ENCODE data around the gene VWC2L. TPM values are rescaled to one million over a fixed set of nuclear protein-coding genes. Genes with fewer than 3 reads are reported as not detected.

VWC2L gene
- total and polyA plus RNA-seq, 2 donors (not counting 1 experiment from before 2014, with no cell fraction given) = not detected

- WGBS (ENCODE audit: insufficient coverage) = no CpG with 5 or more reads among the region's 1 CpG
- no peak overlapping the region for H3K4me3 Mint-ChIP-seq
- H3K9me3 Mint-ChIP-seq (ENCODE audit: insufficient read depth) = peaks cover 4% of the 10 kb centered on the region
- intact Hi-C loops (cut with micrococcal nuclease) = no loop called here
- Histone ChIP-seq H3K9me3 (ENCODE audit: control extremely low read depth in 1 of 3, control insufficient read depth in 2 of 3, insufficient read depth in 1 of 3, low read length in 2 of 3) (no peaks in the 10 kb centered on the region), H2AFZ (ENCODE audit: insufficient read depth, low read depth, low read length, poor library complexity, severe bottlenecking) (no peak overlapping the region), H3K9ac (ENCODE audit: low read length) (no peak overlapping the region), H3K27me3 (replicated peaks in 1 of 4; ENCODE audit: control extremely low read depth in 1 of 4, control insufficient read depth in 3 of 4, insufficient read depth in 4 of 4, low read length in 3 of 4) (no peaks in the 10 kb centered on the region), H3K4me1 (ENCODE audit: control insufficient read depth in 2 of 2, insufficient read depth in 2 of 2, low read length in 2 of 2) (no peaks in the 10 kb centered on the region), H3K79me2 (ENCODE audit: control insufficient read depth, insufficient read depth, low read length) (no peaks in the 10 kb centered on the region), H3K27ac (ENCODE audit: low read length in 2 of 2) (no peak overlapping the region), H3K4me2 (replicated peaks; ENCODE audit: low read depth, low read length, poor library complexity, severe bottlenecking) (no peak overlapping the region), H3K4me3 (ENCODE audit: control extremely low read depth in 1 of 5, extremely low read depth in 1 of 5, insufficient read depth in 1 of 5, low read depth in 2 of 5, low read length in 4 of 5) (no peak overlapping the region), H3K36me3 (replicated peaks in 1 of 2; ENCODE audit: control extremely low read depth in 1 of 2, control insufficient read depth in 1 of 2, extremely low read depth in 1 of 2, insufficient read depth in 2 of 2, low read length in 1 of 2) (no peaks in the 10 kb centered on the region), H4K20me1 (ENCODE audit: control insufficient read depth, insufficient read depth, low read length, poor library complexity, severe bottlenecking) (no peaks in the 10 kb centered on the region)
- POLR2A ChIA-PET = no interaction called here
- H3K27ac Mint-ChIP-seq = no peak overlapping the region
- no peak for DNase-seq
- no peaks in the 10 kb centered on the region for H3K27me3 Mint-ChIP-seq
- CTCF ChIA-PET = interaction anchor here (0.6 kb wide), 1 partner anchor 1830 kb away, joined by 3 read pairs; no protein-coding TSS in a partner anchor
- TF ChIP-seq, protein P1, sequence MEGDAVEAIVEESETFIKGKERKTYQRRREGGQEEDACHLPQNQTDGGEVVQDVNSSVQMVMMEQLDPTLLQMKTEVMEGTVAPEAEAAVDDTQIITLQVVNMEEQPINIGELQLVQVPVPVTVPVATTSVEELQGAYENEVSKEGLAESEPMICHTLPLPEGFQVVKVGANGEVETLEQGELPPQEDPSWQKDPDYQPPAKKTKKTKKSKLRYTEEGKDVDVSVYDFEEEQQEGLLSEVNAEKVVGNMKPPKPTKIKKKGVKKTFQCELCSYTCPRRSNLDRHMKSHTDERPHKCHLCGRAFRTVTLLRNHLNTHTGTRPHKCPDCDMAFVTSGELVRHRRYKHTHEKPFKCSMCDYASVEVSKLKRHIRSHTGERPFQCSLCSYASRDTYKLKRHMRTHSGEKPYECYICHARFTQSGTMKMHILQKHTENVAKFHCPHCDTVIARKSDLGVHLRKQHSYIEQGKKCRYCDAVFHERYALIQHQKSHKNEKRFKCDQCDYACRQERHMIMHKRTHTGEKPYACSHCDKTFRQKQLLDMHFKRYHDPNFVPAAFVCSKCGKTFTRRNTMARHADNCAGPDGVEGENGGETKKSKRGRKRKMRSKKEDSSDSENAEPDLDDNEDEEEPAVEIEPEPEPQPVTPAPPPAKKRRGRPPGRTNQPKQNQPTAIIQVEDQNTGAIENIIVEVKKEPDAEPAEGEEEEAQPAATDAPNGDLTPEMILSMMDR (IDR thresholded peaks at IDR 0.05) = no peak
- TF ChIP-seq EZH2 (IDR thresholded peaks at IDR 0.05; ENCODE audit: borderline replicate concordance, insufficient read depth, low read depth, low read length, poor library complexity, severe bottlenecking) = no peak
- ATAC-seq (ENCODE audit: low read depth) = no peak
- no peaks in the 10 kb centered on the region for H3K4me1 Mint-ChIP-seq
These were observed 1.8 kb downstream of the VWC2L start for GRCh38 chr2:214412679-214413078.

DNA sequence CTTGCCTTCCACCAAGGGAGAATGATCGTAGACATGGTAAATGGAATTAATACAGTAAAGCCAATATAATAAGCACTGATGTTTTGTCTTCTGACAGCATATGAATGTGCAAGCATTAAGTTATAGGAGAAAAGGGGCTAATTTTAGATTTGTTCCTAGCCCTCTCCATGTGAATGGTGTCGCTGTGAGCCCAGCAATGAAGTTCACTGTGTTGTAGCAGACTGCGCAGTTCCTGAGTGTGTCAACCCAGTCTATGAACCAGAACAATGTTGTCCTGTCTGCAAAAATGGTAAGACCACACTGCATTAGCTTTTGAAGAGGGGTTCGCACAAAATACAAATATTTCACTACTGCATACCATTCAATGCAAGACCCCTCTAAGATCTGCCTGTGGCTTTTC lies 25.6 kb downstream of the VWC2L start:
- H3K4me2 ChIP-seq (replicated peaks; ENCODE audit: low read depth, low read length, poor library complexity, severe bottlenecking) = no peak overlapping the region
- H3K27me3 ChIP-seq (replicated peaks in 1 of 4; ENCODE audit: control extremely low read depth in 1 of 4, control insufficient read depth in 3 of 4, insufficient read depth in 4 of 4, low read length in 3 of 4) = no peaks in the 10 kb centered on the region
- no peak overlapping the region for H3K9ac ChIP-seq (ENCODE audit: low read length)
- intact Hi-C loops (cut with micrococcal nuclease) = no loop called here
- ATAC-seq (ENCODE audit: low read depth) = no peak
- no peaks in the 10 kb centered on the region for H3K4me1 Mint-ChIP-seq
- H2AFZ ChIP-seq (ENCODE audit: insufficient read depth, low read depth, low read length, poor library complexity, severe bottlenecking) = no peak overlapping the region
- H3K27me3 Mint-ChIP-seq = no peaks in the 10 kb centered on the region
- no peaks in the 10 kb centered on the region for H3K4me1 ChIP-seq (ENCODE audit: control insufficient read depth in 2 of 2, insufficient read depth in 2 of 2, low read length in 2 of 2)
- H3K36me3 ChIP-seq (replicated peaks in 1 of 2; ENCODE audit: control extremely low read depth in 1 of 2, control insufficient read depth in 1 of 2, extremely low read depth in 1 of 2, insufficient read depth in 2 of 2, low read length in 1 of 2) = no peaks in the 10 kb centered on the region
- no peaks in the 10 kb centered on the region for H3K9me3 Mint-ChIP-seq (ENCODE audit: insufficient read depth)
- DNase-seq = no peak
- no peak overlapping the region for H3K4me3 ChIP-seq (ENCODE audit: control extremely low read depth in 1 of 5, extremely low read depth in 1 of 5, insufficient read depth in 1 of 5, low read depth in 2 of 5, low read length in 4 of 5)
- H4K20me1 ChIP-seq (ENCODE audit: control insufficient read depth, insufficient read depth, low read length, poor library complexity, severe bottlenecking) = no peaks in the 10 kb centered on the region
- no peak for TF ChIP-seq EZH2 (IDR thresholded peaks at IDR 0.05; ENCODE audit: borderline replicate concordance, insufficient read depth, low read depth, low read length, poor library complexity, severe bottlenecking)
- TF ChIP-seq, protein P1 (IDR thresholded peaks at IDR 0.05) = no peak
- H3K79me2 ChIP-seq (ENCODE audit: control insufficient read depth, insufficient read depth, low read length) = no peaks in the 10 kb centered on the region
- CTCF ChIA-PET = no interaction called here
- no peak overlapping the region for H3K4me3 Mint-ChIP-seq
- 100% methylated on average over 2 of the region's 4 CpGs for WGBS (ENCODE audit: insufficient coverage)
- H3K9me3 ChIP-seq (ENCODE audit: control extremely low read depth in 1 of 3, control insufficient read depth in 2 of 3, insufficient read depth in 1 of 3, low read length in 2 of 3) = no peaks in the 10 kb centered on the region
- no peak overlapping the region for H3K27ac ChIP-seq (ENCODE audit: low read length in 2 of 2)
- POLR2A ChIA-PET = no interaction called here
- no peak overlapping the region for H3K27ac Mint-ChIP-seq

Data from B cell (primary cell).